ENCODE data around the gene VAMP2. TPM values are rescaled to one million over a fixed set of nuclear protein-coding genes. Genes with fewer than 3 reads are reported as not detected.
A peak's percentile ranks its signal among the peaks of the same experiment; 100 is the strongest.

VAMP2 gene
- total RNA-seq, 1 donor from 2014 or later: 28.0 TPM

DNA sequence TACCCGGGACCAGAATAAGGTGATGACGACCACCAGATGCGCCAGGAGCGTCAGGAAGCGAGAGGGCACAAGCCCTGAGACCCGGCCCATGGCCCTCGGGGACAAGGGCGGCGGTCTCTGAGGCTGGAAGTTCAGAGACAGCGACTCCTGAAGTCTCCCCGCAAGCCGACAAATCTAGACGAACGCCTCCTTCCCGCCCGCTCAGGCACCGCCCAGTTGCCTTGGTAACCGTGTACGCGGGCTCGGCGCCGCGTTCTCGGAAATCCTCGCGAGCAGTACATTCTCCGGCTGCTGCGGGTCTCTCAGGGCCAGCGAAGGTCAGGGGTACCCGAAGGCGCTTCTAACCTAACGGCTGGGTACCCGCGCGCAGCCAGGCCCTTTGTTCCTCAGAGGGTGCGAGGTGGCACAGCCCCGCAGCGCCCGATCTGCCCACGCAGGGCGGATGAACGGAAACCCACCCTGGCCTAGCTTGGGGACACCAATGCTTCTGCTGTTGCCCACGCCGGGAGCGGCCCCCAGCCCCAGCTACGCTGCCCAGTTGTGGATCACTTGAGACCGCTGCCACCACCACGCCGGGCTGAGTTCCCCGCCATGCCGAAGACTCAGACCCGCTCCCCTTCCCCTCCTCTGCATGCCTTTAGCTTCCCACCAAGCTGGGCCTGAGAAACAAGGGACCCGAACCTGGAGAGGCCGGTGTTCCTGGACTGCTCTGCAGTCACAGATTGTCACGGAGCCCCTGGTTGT, 13.6 kb upstream of the VAMP2 start, which contains the start of gene TMEM107:
TMEM107 (minus strand) TSS at position 184 of the 744 bp plus-strand sequence; CDS start at position 90, 94 bp downstream.
- no peaks in the 10 kb centered on the region for H3K36me3 ChIP-seq (ENCODE audit: insufficient read depth, low read length)
- FAIRE-seq (no peak), DNase-seq (ENCODE audit: low read depth) (peak; percentile 57)
- peak within 1 kb of the TSS; percentile 84 for H3K27ac ChIP-seq (ENCODE audit: low read depth, low read length)
- Mint-ChIP-seq H3K27me3 (ENCODE audit: low read depth, unreplicated experiment) (no peaks in the 10 kb centered on the region), H3K4me1 (ENCODE audit: low read depth, unreplicated experiment) (peaks cover 17% of the 10 kb centered on the region), H3K4me3 (ENCODE audit: unreplicated experiment) (peak within 1 kb of the TSS; percentile 97), H3K27ac (ENCODE audit: unreplicated experiment) (peak within 1 kb of the TSS; percentile 88), H3K36me3 (ENCODE audit: low read depth, unreplicated experiment) (no peaks in the 10 kb centered on the region), H3K9me3 (ENCODE audit: unreplicated experiment) (no peaks in the 10 kb centered on the region)
- no peaks in the 10 kb centered on the region for H3K27me3 ChIP-seq (ENCODE audit: insufficient read depth, low read length)
- H3K4me2 ChIP-seq (ENCODE audit: low read length): peak within 1 kb of the TSS; percentile 100
- no peak for TF ChIP-seq EZH2 (IDR thresholded peaks at IDR 0.05; ENCODE audit: insufficient read depth, low read length)
- TF ChIP-seq, protein P1, sequence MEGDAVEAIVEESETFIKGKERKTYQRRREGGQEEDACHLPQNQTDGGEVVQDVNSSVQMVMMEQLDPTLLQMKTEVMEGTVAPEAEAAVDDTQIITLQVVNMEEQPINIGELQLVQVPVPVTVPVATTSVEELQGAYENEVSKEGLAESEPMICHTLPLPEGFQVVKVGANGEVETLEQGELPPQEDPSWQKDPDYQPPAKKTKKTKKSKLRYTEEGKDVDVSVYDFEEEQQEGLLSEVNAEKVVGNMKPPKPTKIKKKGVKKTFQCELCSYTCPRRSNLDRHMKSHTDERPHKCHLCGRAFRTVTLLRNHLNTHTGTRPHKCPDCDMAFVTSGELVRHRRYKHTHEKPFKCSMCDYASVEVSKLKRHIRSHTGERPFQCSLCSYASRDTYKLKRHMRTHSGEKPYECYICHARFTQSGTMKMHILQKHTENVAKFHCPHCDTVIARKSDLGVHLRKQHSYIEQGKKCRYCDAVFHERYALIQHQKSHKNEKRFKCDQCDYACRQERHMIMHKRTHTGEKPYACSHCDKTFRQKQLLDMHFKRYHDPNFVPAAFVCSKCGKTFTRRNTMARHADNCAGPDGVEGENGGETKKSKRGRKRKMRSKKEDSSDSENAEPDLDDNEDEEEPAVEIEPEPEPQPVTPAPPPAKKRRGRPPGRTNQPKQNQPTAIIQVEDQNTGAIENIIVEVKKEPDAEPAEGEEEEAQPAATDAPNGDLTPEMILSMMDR (IDR thresholded peaks at IDR 0.05; ENCODE audit: insufficient read depth, low read depth, low read length): no peak
- peak within 1 kb of the TSS; percentile 85 for H3K4me3 ChIP-seq (ENCODE audit: insufficient read depth, low read depth, low read length)
- peaks cover 26% of the 10 kb centered on the region for H3K4me1 ChIP-seq (ENCODE audit: insufficient read depth, low read length)
- H3K9me3 ChIP-seq (ENCODE audit: insufficient read depth, low read depth, low read length): no peaks in the 10 kb centered on the region
- peak within 1 kb of the TSS; percentile 98 for H2AFZ ChIP-seq (ENCODE audit: low read depth, low read length)
- H3K9ac ChIP-seq (ENCODE audit: low read length): peak within 1 kb of the TSS; percentile 94
- H4K20me1 ChIP-seq (ENCODE audit: insufficient read depth, low read length): no peaks in the 10 kb centered on the region
- peaks cover 13% of the 10 kb centered on the region for H3K79me2 ChIP-seq (ENCODE audit: insufficient read depth, low read length)

DNA sequence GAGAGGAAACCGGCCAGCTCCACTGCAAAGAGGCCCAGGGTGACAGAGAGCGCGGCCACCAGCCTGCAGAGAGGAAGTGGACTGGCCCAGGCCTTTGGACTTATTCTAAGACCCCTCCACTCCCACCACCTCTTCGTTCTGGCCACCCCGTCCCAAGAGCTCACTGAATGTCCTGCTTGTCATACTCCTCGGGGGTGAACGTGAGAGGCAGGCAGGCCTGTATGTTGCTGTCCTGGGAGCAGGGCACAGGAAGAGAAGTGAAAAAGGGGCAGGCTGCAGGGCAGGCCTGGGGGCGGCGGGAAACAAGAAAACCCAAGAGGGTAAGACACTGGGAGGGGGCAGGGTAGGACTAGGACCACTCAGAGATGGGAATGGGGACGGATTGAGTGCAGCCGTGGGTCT, 13.0 kb upstream of the VAMP2 start:
- no peaks in the 10 kb centered on the region for H3K9me3 Mint-ChIP-seq (ENCODE audit: unreplicated experiment)
- peak overlapping the region; percentile 87 for H3K27ac Mint-ChIP-seq (ENCODE audit: unreplicated experiment)
- no peaks in the 10 kb centered on the region for H3K36me3 Mint-ChIP-seq (ENCODE audit: low read depth, unreplicated experiment)
- DNase-seq (ENCODE audit: low read depth): no peak
- H2AFZ ChIP-seq (ENCODE audit: low read depth, low read length): peak overlapping the region; percentile 98
- no peak for TF ChIP-seq EZH2 (IDR thresholded peaks at IDR 0.05; ENCODE audit: insufficient read depth, low read length)
- TF ChIP-seq, protein P1 (IDR thresholded peaks at IDR 0.05; ENCODE audit: insufficient read depth, low read depth, low read length): no peak
- H3K27me3 ChIP-seq (ENCODE audit: insufficient read depth, low read length): no peaks in the 10 kb centered on the region
- H3K4me3 ChIP-seq (ENCODE audit: insufficient read depth, low read depth, low read length): peak overlapping the region; percentile 85
- peaks cover 13% of the 10 kb centered on the region for H3K79me2 ChIP-seq (ENCODE audit: insufficient read depth, low read length)
- peak overlapping the region; percentile 100 for H3K4me2 ChIP-seq (ENCODE audit: low read length)
- peaks cover 17% of the 10 kb centered on the region for H3K4me1 Mint-ChIP-seq (ENCODE audit: low read depth, unreplicated experiment)
- H3K27ac ChIP-seq (ENCODE audit: low read depth, low read length): peak overlapping the region; percentile 84
- no peaks in the 10 kb centered on the region for H4K20me1 ChIP-seq (ENCODE audit: insufficient read depth, low read length)
- H3K4me3 Mint-ChIP-seq (ENCODE audit: unreplicated experiment): peak overlapping the region; percentile 97
- no peak for FAIRE-seq
- peak overlapping the region; percentile 94 for H3K9ac ChIP-seq (ENCODE audit: low read length)
- H3K36me3 ChIP-seq (ENCODE audit: insufficient read depth, low read length): no peaks in the 10 kb centered on the region
- no peaks in the 10 kb centered on the region for H3K27me3 Mint-ChIP-seq (ENCODE audit: low read depth, unreplicated experiment)
- no peaks in the 10 kb centered on the region for H3K9me3 ChIP-seq (ENCODE audit: insufficient read depth, low read depth, low read length)
- peaks cover 26% of the 10 kb centered on the region for H3K4me1 ChIP-seq (ENCODE audit: insufficient read depth, low read length)

DNA sequence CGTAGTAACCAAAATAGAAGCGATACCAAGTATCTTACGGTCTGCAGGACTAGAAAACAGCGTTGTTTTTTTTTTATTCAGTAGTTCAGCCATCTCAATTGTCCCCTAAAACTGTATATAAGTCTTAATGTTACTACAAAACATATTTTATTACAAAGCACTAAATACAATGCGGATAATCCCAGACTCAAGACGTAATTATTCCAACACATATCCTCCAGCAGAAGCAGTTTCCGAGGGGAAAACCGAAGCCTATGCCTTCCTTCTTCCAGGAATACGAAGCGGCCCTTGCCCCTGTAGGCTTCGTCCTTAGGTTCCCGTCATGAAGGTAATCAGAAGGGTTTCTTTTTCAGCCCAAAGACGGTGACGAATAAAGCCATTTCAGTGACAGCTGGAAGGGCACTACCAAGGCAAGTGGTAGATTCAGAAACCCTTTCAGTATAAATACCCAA, 11.1 kb upstream of the VAMP2 start:
- no peaks in the 10 kb centered on the region for H3K27me3 Mint-ChIP-seq (ENCODE audit: low read depth, unreplicated experiment)
- H3K36me3 Mint-ChIP-seq (ENCODE audit: low read depth, unreplicated experiment): no peaks in the 10 kb centered on the region
- FAIRE-seq: no peak
- Histone ChIP-seq H3K36me3 (ENCODE audit: insufficient read depth, low read length) (no peaks in the 10 kb centered on the region), H3K9me3 (ENCODE audit: insufficient read depth, low read depth, low read length) (no peaks in the 10 kb centered on the region), H3K79me2 (ENCODE audit: insufficient read depth, low read length) (peaks cover 13% of the 10 kb centered on the region), H3K27ac (ENCODE audit: low read depth, low read length) (peak overlapping the region; percentile 99), H2AFZ (ENCODE audit: low read depth, low read length) (peak overlapping the region; percentile 81), H3K9ac (ENCODE audit: low read length) (peak overlapping the region; percentile 88), H3K4me1 (ENCODE audit: insufficient read depth, low read length) (peaks cover 26% of the 10 kb centered on the region), H3K4me3 (ENCODE audit: insufficient read depth, low read depth, low read length) (peak overlapping the region; percentile 52), H4K20me1 (ENCODE audit: insufficient read depth, low read length) (no peaks in the 10 kb centered on the region), H3K4me2 (ENCODE audit: low read length) (peak overlapping the region; percentile 86), H3K27me3 (ENCODE audit: insufficient read depth, low read length) (no peaks in the 10 kb centered on the region)
- no peaks in the 10 kb centered on the region for H3K9me3 Mint-ChIP-seq (ENCODE audit: unreplicated experiment)
- H3K27ac Mint-ChIP-seq (ENCODE audit: unreplicated experiment): peak overlapping the region; percentile 100
- no peak for DNase-seq (ENCODE audit: low read depth)
- TF ChIP-seq, protein P1 (IDR thresholded peaks at IDR 0.05; ENCODE audit: insufficient read depth, low read depth, low read length): no peak
- no peak for TF ChIP-seq EZH2 (IDR thresholded peaks at IDR 0.05; ENCODE audit: insufficient read depth, low read length)
- peak overlapping the region; percentile 89 for H3K4me3 Mint-ChIP-seq (ENCODE audit: unreplicated experiment)
- peaks cover 17% of the 10 kb centered on the region for H3K4me1 Mint-ChIP-seq (ENCODE audit: low read depth, unreplicated experiment)
